Right cardiac atrium (tissue), 5 donors: ENCODE results near the gene KCNQ1. TPM values are rescaled to one million over a fixed set of nuclear protein-coding genes. Genes with fewer than 3 reads are reported as not detected.
A peak's percentile ranks its signal among the peaks of the same experiment; 100 is the strongest.

ENCODE experiments used
- ATAC-seq, 2 donors: fragments of 200-7000 bp; cut with Tn5 transposase; one replicate each; pipeline versions ENCODE4 v1.8.0 to v1.9.1; 2020; ENCODE audit warnings: moderate library complexity in 2 of 2, mild to moderate bottlenecking in 1 of 2
- DNase-seq, 3 donors: peaks; one replicate each; pipeline ENCODE4 v3.0.0-alpha.2; 2020
- H3K27ac ChIP-seq: one replicate; pipeline ENCODE4 v1.5.1; 2013; ENCODE audit warnings: mild to moderate bottlenecking, low read length, control low read depth, moderate library complexity
- H3K27me3 ChIP-seq: one replicate; pipeline ENCODE4 v1.6.1; 2013; ENCODE audit not compliant: control insufficient read depth, insufficient read depth
- H3K4me1 ChIP-seq: one replicate; pipeline ENCODE4 v1.6.1; 2013; ENCODE audit warnings: low read length; ENCODE audit not compliant: control insufficient read depth, insufficient read depth
- H3K4me3 ChIP-seq: one replicate; pipeline ENCODE4 v1.5.1; 2013; ENCODE audit warnings: low read length, control low read depth
- H3K9me3 ChIP-seq: one replicate; pipeline ENCODE4 v1.6.1; 2013; ENCODE audit warnings: low read length; ENCODE audit not compliant: control insufficient read depth
- WGBS: extraction: QIAGEN DNeasy Blood & Tissue Kit; methylation state at CpG from one replicate; pipeline ENCODE4 v1.1.7; 2013; 5-methylcytosine and 5-hydroxymethylcytosine counted together
- intact Hi-C, 4 donors: fragments of 100-400 bp; cut with DNase I; formaldehyde crosslinking; loops; one replicate each; pipeline versions ENCODE4 v1.11.0 to v1.14.0; 2022 to 2023
- polyA plus RNA-seq: library from polyadenylated mRNA; stranded (reverse); fragments of 200-250 nt; gene quantifications from one replicate; pipeline ENCODE4 v1.2.3, GENCODE V29; 2013
- total RNA-seq, 4 donors: library from RNA; stranded (reverse); fragmentation: NEBNext Ultra II Directional; extraction: Animal tissue kit (Norgen Biotek cat#: 25700); gene quantifications; one replicate each; pipeline ENCODE4 v1.2.1, GENCODE V29; 2021
- donor health status: healthy with polysubstance abuse.
- donor health status: DM: no; HTN: yes; CAD: no.
- donor health status: DM: no; HTN: no; CAD: no.
- donor health status: DM: no; HTN: yes; CAD: no; lungs with severe emphysema.
- donor health status: DM: yes; HTN: yes; CAD: no.

The KCNQ1 gene
- total and polyA plus RNA-seq, 5 donors, result 36.4 to 46.8 (median 37.7) TPM

DNA sequence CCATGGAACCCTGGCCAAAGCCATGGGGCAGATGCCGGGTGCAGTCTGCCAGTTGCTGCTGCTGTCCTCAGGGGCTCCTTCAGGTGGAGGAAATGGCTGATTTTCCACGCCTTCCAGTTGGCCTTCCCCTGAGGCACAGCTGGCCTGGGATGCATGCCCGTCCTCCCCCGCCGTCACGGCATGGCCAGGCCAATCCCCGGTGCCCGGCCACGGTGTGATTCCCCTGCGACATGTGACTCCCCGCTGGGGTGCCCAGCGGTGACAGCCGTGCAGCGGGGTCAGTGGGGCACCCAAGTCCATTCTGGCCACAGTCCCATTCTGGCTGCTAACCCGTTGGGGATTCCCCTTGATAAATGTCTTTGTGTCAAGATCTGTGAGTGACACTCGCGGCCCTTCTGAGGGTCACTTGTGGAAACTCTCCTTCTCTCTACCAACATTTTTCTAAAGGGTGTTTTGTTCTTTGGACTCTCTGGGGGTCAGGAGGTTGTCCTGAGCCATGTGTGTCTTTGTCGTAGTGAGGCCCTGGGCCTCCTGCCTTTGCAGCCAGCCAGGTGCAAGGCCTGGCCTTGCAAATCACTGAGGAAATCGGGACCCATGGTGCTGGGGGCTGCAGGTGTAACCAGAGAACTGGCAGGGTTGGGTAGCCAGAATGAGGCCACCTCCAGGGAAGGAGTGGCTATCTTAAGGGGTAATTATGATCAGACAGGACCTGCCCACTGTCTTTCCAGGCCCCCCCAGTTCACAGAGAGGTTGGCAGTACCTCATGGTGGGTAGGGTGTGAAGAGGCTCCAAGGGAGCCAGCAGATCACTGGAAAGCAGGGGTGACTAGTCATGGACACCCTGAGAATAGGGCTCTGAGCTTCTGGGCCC is 217.9 kb downstream of the KCNQ1 start:
- H3K4me1 ChIP-seq, result no peaks in the 10 kb centered on the region
- 92% methylated on average over 19 of the region's 19 CpGs for WGBS
- no peaks in the 10 kb centered on the region for H3K27me3 ChIP-seq
- no peak overlapping the region for H3K27ac ChIP-seq
- no peaks in the 10 kb centered on the region for H3K9me3 ChIP-seq
- H3K4me3 ChIP-seq, result no peak overlapping the region
- no peak for ATAC-seq
- intact Hi-C loops, result no loop called here
- DNase-seq, result peak in 1 of 3 donors; percentile 52

GRCh38 chr11:2663506-2663905 is 218.7 kb downstream of the KCNQ1 start:
- no peak overlapping the region for H3K27ac ChIP-seq
- H3K27me3 ChIP-seq, result no peaks in the 10 kb centered on the region
- no peaks in the 10 kb centered on the region for H3K4me1 ChIP-seq
- intact Hi-C loops, result no loop called here
- 94% methylated on average over 2 of the region's 2 CpGs for WGBS
- no peak for DNase-seq
- no peaks in the 10 kb centered on the region for H3K9me3 ChIP-seq
- no peak overlapping the region for H3K4me3 ChIP-seq
- no peak for ATAC-seq

- intact Hi-C loops, result no loop called here
- H3K9me3 ChIP-seq, result no peaks in the 10 kb centered on the region
- no peaks in the 10 kb centered on the region for H3K27me3 ChIP-seq
- ATAC-seq, result no peak
- H3K4me1 ChIP-seq, result no peaks in the 10 kb centered on the region
- DNase-seq, result no peak
- no peak overlapping the region for H3K27ac ChIP-seq
- no peak overlapping the region for H3K4me3 ChIP-seq
Measured at GRCh38 chr11:2663915-2664314, 219.1 kb downstream of the KCNQ1 start.

DNA sequence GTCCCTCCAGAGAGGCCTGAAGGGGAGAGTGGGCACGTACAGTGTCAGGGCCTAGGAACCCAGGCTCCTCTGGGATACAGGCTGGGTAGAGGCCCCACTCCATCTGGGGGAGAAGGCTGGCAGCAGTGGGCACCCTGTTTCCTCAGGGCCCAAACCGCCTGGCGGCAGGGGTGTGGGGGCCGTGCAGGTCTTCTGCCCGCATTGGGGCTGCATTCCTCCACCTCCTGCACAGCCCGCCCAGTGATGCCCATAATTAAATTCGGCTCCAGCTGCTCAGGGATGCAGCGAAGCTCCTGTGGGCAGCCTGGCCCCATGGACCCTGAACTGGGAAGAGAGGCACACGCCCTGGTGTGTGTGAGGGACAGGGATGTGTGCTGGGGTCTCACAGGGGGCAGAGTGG is 219.6 kb downstream of the KCNQ1 start:
- H3K4me1 ChIP-seq, result no peaks in the 10 kb centered on the region
- H3K4me3 ChIP-seq, result no peak overlapping the region
- no peak for DNase-seq
- no peaks in the 10 kb centered on the region for H3K27me3 ChIP-seq
- no peaks in the 10 kb centered on the region for H3K9me3 ChIP-seq
- WGBS, result 86% methylated on average over 9 of the region's 9 CpGs
- H3K27ac ChIP-seq, result no peak overlapping the region
- ATAC-seq, result no peak
- intact Hi-C loops, result no loop called here

- WGBS, result 92% methylated on average over 14 of the region's 14 CpGs
- no peak overlapping the region for H3K4me3 ChIP-seq
- DNase-seq, result no peak
- H3K27ac ChIP-seq, result no peak overlapping the region
- no peaks in the 10 kb centered on the region for H3K9me3 ChIP-seq
- no peaks in the 10 kb centered on the region for H3K27me3 ChIP-seq
- intact Hi-C loops, result no loop called here
- H3K4me1 ChIP-seq, result peaks cover 3% of the 10 kb centered on the region
- no peak for ATAC-seq
Measured at GRCh38 chr11:2664791-2665525, 220.2 kb downstream of the KCNQ1 start.

GRCh38 chr11:2665526-2666400 is 221.0 kb downstream of the KCNQ1 start:
- ATAC-seq (no peak), DNase-seq (no peak)
- peaks cover 6% of the 10 kb centered on the region for H3K4me1 ChIP-seq
- no peaks in the 10 kb centered on the region for H3K9me3 ChIP-seq
- H3K4me3 ChIP-seq, result no peak overlapping the region
- no peaks in the 10 kb centered on the region for H3K27me3 ChIP-seq
- intact Hi-C loops, result no loop called here
- no peak overlapping the region for H3K27ac ChIP-seq
- WGBS, result 90% methylated on average over 11 of the region's 11 CpGs

GRCh38 chr11:2666401-2666741 is 221.6 kb downstream of the KCNQ1 start:
- H3K4me3 ChIP-seq, result no peak overlapping the region
- intact Hi-C loops, result no loop called here
- ATAC-seq (peak in 1 of 2 donors; percentile 9), DNase-seq (peak in 1 of 3 donors; percentile 64)
- H3K9me3 ChIP-seq, result no peaks in the 10 kb centered on the region
- no peaks in the 10 kb centered on the region for H3K27me3 ChIP-seq
- 72% methylated on average over 6 of the region's 6 CpGs for WGBS
- H3K27ac ChIP-seq, result no peak overlapping the region
- peaks cover 6% of the 10 kb centered on the region for H3K4me1 ChIP-seq

GRCh38 chr11:2666828-2667570 is 222.2 kb downstream of the KCNQ1 start:
- Histone ChIP-seq H3K9me3 (no peaks in the 10 kb centered on the region), H3K4me3 (no peak overlapping the region), H3K27ac (no peak overlapping the region), H3K27me3 (no peaks in the 10 kb centered on the region), H3K4me1 (peaks cover 6% of the 10 kb centered on the region)
- WGBS, result 79% methylated on average over 15 of the region's 15 CpGs
- DNase-seq (peak in 1 of 3 donors; percentile 52), ATAC-seq (peak; percentile 43 to 54)
- intact Hi-C loops, result no loop called here

GRCh38 chr11:2667940-2668339 is 223.1 kb downstream of the KCNQ1 start:
- no peak for DNase-seq
- WGBS, result 94% methylated on average over 2 of the region's 2 CpGs
- peaks cover 14% of the 10 kb centered on the region for H3K4me1 ChIP-seq

DNA sequence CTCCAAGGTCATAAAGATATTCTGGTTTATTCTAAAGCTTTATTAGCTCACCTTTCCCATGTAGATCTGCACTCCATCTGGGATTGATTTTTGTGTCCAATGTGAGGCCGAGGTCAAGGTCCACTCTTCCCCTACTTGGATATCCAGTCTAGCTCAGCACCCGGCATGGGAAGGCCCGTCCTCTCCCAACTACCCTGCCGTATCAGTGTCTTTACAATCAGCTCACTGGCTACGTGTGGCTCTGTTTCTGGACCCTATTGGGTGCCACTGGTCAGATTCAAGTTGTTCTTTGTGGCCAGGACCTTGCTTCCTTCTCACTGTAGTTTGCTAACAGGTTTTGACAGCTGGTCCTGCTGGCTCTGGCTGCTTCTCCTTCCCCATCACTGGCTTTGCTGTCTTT is 224.1 kb downstream of the KCNQ1 start:
- peaks cover 15% of the 10 kb centered on the region for H3K4me1 ChIP-seq
- no peak for ATAC-seq
- intact Hi-C loops, result no loop called here
- no peak overlapping the region for H3K4me3 ChIP-seq
- H3K27ac ChIP-seq, result no peak overlapping the region
- DNase-seq, result no peak
- no peaks in the 10 kb centered on the region for H3K9me3 ChIP-seq
- WGBS, result 95% methylated on average over 5 of the region's 5 CpGs
- H3K27me3 ChIP-seq, result no peaks in the 10 kb centered on the region

More at GRCh38 chr11:2667940-2668339, 223.1 kb downstream of the KCNQ1 start:
- ATAC-seq, result no peak
- no peaks in the 10 kb centered on the region for H3K9me3 ChIP-seq
- H3K27ac ChIP-seq, result no peak overlapping the region
- H3K4me3 ChIP-seq, result no peak overlapping the region
- no peaks in the 10 kb centered on the region for H3K27me3 ChIP-seq
- intact Hi-C loops, result no loop called here
